HG02870 (cell line): ENCODE measurements around the gene RTP3.
"Not testable (repeated sequence)": the region's sequence is repeated elsewhere in the genome, so short reads cannot be mapped to it uniquely, and the experiment has no call there.

Experiments used
- ATAC-seq: cut with Tn5 transposase; IDR thresholded peaks from one replicate; pipeline ENCODE4 v1.9.1; 2021; ENCODE audit warnings: mild to moderate bottlenecking, moderate library complexity; ENCODE audit not compliant: unreplicated experiment

The RTP3 gene

DNA sequence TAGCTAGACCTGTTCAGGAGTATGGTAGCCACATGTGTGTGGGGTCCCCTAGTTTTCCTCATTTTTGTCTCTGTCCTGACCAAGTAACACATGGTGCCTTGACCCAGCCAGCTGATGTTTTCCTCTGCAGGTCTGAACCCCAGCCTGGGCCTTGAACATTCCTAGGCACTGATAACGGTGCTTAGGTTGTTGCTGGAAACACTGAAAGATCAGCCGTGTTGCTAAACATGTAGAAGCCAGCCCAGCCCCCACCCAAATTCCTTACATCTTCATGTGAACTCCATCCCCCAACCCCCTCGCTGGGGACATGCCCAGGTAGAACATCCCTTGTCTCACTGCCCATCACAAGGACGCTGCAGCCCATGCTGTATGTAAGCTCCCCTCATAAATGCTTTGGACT, 18.7 kb downstream of the RTP3 start:
- no peak for ATAC-seq

GRCh38 chr3:46517016-46517783, 19.4 kb downstream of the RTP3 start:
- no peak for ATAC-seq

DNA sequence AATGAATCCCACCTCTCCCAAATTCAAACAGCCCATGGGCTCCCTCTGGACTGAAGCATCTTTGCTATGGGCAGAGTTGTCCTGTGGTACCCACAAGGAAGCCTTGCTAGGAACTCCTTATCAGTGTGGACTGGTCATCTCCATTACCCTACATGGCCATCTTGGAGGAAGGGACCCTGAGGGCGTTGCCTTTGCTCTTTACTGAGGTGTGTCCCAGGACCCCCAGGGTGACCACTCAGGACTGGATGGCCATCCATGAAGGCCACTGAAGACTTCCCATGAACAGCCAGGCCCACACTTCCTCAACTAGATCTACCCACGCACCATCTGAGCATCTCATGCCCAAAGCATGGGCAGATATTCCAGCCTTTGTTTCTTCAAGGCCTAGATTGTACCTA, 20.0 kb downstream of the RTP3 start:
- ATAC-seq = no peak

GRCh38 chr3:46519952-46520351, 22.2 kb downstream of the RTP3 start:
- ATAC-seq = no peak

DNA sequence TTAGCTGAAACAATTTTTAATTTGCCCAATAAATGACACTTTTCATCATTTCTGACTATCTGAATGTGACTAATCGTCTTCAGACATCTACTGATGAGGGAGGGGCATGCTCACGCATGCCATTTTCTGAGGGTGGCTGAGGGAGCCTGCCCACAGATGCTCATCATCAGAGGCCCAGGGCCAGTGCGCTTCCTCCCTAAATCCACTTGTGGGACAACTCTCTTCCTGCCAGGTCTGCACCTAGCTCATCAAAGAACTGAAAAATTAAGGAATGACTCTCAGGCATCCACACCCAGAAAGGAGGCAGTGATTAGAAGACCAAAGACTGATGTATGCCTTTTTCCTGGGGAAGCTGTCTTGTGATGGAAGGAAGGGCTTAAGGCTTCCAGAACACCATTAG, 22.8 kb downstream of the RTP3 start:
- no peak for ATAC-seq

- ATAC-seq = no peak
Measured at GRCh38 chr3:46521096-46521495, 23.3 kb downstream of the RTP3 start.

- not testable (repeated sequence) for ATAC-seq
Measured at GRCh38 chr3:46522201-46522600, 24.4 kb downstream of the RTP3 start.

DNA sequence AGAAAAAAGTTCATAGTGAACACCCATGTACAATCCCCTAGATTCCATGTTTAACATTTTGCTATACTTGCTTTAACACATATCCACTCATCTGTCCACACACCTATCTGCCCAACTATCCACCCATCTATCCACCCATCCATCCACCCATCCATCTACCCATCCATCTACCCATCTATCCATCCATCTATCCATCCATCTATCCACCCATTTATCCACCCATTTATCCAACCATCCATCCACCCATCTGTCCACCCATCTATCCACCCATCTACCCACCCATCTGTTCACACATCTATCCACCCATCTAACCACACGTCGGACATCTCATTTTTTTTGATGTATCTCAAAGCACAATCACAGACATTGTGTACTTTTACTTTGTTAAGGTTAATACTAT, 25.8 kb downstream of the RTP3 start:
- no peak for ATAC-seq

GRCh38 chr3:46524008-46524407, 26.2 kb downstream of the RTP3 start:
- ATAC-seq = no peak

- ATAC-seq = no peak
Measured at GRCh38 chr3:46524832-46525231, 27.1 kb downstream of the RTP3 start.

GRCh38 chr3:46527239-46527638, 29.5 kb downstream of the RTP3 start:
- no peak for ATAC-seq

DNA sequence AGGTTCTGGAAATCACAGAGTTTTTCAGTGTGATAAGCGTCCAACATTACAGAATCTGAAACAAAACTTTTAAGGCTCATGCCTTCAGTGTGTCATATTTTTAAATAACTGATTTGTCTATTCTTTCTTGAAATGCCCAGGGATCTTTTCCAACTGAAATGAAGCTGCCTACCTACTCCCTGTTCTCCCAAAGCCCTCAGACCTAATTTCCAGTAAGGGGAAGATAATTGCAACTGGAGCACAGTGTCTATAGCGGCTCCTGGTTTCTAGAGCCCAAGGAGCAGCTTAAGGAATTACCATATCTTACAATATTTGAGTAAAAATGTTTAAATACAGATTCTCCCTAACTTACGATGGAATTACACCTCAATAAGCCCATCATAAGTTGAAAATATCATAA, 35.3 kb downstream of the RTP3 start:
- ATAC-seq = no peak

- ATAC-seq = no peak
Measured at GRCh38 chr3:46535746-46536145, 38.0 kb downstream of the RTP3 start.

- ATAC-seq = no peak
Measured at GRCh38 chr3:46536758-46537157, 39.0 kb downstream of the RTP3 start.

- no peak for ATAC-seq
Measured at GRCh38 chr3:46537316-46537715, 39.5 kb downstream of the RTP3 start.

- no peak for ATAC-seq
Measured at GRCh38 chr3:46537779-46538178, 40.0 kb downstream of the RTP3 start.

- ATAC-seq = not testable (repeated sequence)
Measured at GRCh38 chr3:46538425-46538802, 40.6 kb downstream of the RTP3 start.

GRCh38 chr3:46538803-46539442, 41.1 kb downstream of the RTP3 start:
- peak; percentile 76 for ATAC-seq

DNA sequence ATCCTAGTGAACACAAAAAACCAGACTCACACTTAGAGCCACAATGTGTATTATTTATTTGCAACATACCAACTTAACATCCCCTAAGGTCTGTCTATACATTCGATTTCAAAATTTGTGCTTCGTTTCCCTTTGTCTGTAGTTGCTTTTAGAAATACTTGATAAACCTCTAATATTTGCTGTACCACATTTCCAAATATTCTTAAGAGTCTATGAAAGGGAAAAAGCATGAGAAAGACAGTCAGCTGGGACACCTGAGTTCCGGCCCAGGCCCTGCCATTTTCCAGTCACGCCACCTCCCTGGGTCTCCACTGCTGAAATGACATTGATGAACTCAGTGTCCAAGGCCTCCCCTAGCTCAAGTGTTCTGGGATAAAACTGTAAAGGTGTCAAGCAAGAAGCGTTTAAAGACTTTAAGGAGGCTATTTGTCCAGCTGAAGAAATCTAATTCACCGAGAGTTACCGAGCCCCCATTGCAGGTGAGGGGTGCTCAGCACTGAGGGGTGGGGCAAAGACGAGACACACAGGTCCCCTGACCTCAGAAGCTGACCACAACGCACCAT, 41.7 kb downstream of the RTP3 start:
- no peak for ATAC-seq

- ATAC-seq = no peak
Measured at GRCh38 chr3:46540550-46540949, 42.8 kb downstream of the RTP3 start.

- ATAC-seq = no peak
Measured at GRCh38 chr3:46541835-46542234, 44.1 kb downstream of the RTP3 start.

- no peak for ATAC-seq
Measured at GRCh38 chr3:46542344-46542743, 44.6 kb downstream of the RTP3 start.
